B cell (primary cell): ENCODE measurements around the gene SMARCE1.

Experiments used
- CTCF ChIP-seq: fragments of 200-600 bp; IDR thresholded peaks from one replicate; pipeline ENCODE4 v1.8.0; 2022; ENCODE audit warnings: antibody characterized with exemption, mild to moderate bottlenecking
- EZH2 ChIP-seq: IDR thresholded peaks from 2 replicates; pipeline ENCODE4 v1.6.1; 2012; ENCODE audit warnings: borderline replicate concordance, low read depth, mild to moderate bottlenecking, moderate library complexity, low read length; ENCODE audit not compliant: insufficient read depth, poor library complexity, severe bottlenecking

GRCh38 chr17:40648384-40648968, 858 bp upstream of the SMARCE1 start:
- TF ChIP-seq CTCF (no peak), EZH2 (no peak)
